Measurements from ENCODE around the gene ZNF296. TPM values are rescaled to one million over a fixed set of nuclear protein-coding genes. Genes with fewer than 3 reads are reported as not detected.

ZNF296 gene
- total RNA-seq, 2 experiments from 2014 or later = 4.8 TPM

GRCh38 chr19:45038931-45039893 is 37.1 kb downstream of the ZNF296 start, which contains the start of gene CLASRP:
Gene CLASRP (plus strand): TSS chr19:45039045. CDS start chr19:45040213, 1,168 bp downstream.
- no peaks in the 10 kb centered on the region for H3K27me3 Mint-ChIP-seq
- H3K4me3 Mint-ChIP-seq = peak within 1 kb of the TSS; percentile 96
- DNase-seq = peak; percentile 93
- POLR2A ChIA-PET = interaction anchor here (0.6 to 2.3 kb wide), 17 partner anchors 8 to 269 kb away, joined by 3 to 17 read pairs (median 4); partner anchors contain the start of genes BLOC1S3, CLPTM1, PPP1R37 and RELB
- ATAC-seq (ENCODE audit: low read depth) = peak; percentile 92
- peaks cover 27% of the 10 kb centered on the region for H3K36me3 Mint-ChIP-seq
- peaks cover 25% of the 10 kb centered on the region for H3K4me1 Mint-ChIP-seq
- peak within 1 kb of the TSS; percentile 97 for H3K27ac Mint-ChIP-seq
- no peaks in the 10 kb centered on the region for H3K9me3 Mint-ChIP-seq

- Mint-ChIP-seq H3K36me3 (peaks cover 31% of the 10 kb centered on the region), H3K4me3 (peak overlapping the region; percentile 96), H3K27me3 (no peaks in the 10 kb centered on the region), H3K27ac (peak overlapping the region; percentile 61), H3K4me1 (peaks cover 26% of the 10 kb centered on the region), H3K9me3 (no peaks in the 10 kb centered on the region)
- ATAC-seq (ENCODE audit: low read depth) (no peak), DNase-seq (no peak)
- POLR2A ChIA-PET = interaction anchor here (2.0 to 2.3 kb wide), 3 partner anchors 54 to 141 kb away, joined by 5 to 17 read pairs (median 12); partner anchors contain the start of genes BLOC1S3, CLPTM1, PPP1R37 and TRAPPC6A
These were observed 38.7 kb downstream of the ZNF296 start for GRCh38 chr19:45037393-45038169.

GRCh38 chr19:45035755-45036154 is 40.5 kb downstream of the ZNF296 start:
- no peak overlapping the region for H3K4me3 Mint-ChIP-seq
- no peaks in the 10 kb centered on the region for H3K9me3 Mint-ChIP-seq
- peaks cover 26% of the 10 kb centered on the region for H3K36me3 Mint-ChIP-seq
- POLR2A ChIA-PET = no interaction called here
- no peak overlapping the region for H3K27ac Mint-ChIP-seq
- H3K4me1 Mint-ChIP-seq = peaks cover 17% of the 10 kb centered on the region
- DNase-seq (no peak), ATAC-seq (ENCODE audit: low read depth) (no peak)
- no peaks in the 10 kb centered on the region for H3K27me3 Mint-ChIP-seq

- ATAC-seq (ENCODE audit: low read depth) = no peak
- POLR2A ChIA-PET = no interaction called here
- no peaks in the 10 kb centered on the region for H3K9me3 Mint-ChIP-seq
These were observed 43.9 kb downstream of the ZNF296 start for GRCh38 chr19:45032421-45032820.

GRCh38 chr19:45030825-45031224 is 45.5 kb downstream of the ZNF296 start:
- peaks cover 2% of the 10 kb centered on the region for H3K4me1 Mint-ChIP-seq
- POLR2A ChIA-PET = no interaction called here
- ATAC-seq (ENCODE audit: low read depth) = no peak
- no peak overlapping the region for H3K27ac Mint-ChIP-seq
- H3K27me3 Mint-ChIP-seq = no peaks in the 10 kb centered on the region
- no peaks in the 10 kb centered on the region for H3K9me3 Mint-ChIP-seq
- no peak for DNase-seq
- H3K4me3 Mint-ChIP-seq = no peak overlapping the region
- peaks cover 21% of the 10 kb centered on the region for H3K36me3 Mint-ChIP-seq

More at GRCh38 chr19:45032421-45032820, 43.9 kb downstream of the ZNF296 start:
- peaks cover 21% of the 10 kb centered on the region for H3K36me3 Mint-ChIP-seq
- H3K4me1 Mint-ChIP-seq = peaks cover 2% of the 10 kb centered on the region
- H3K27ac Mint-ChIP-seq = no peak overlapping the region
- DNase-seq = no peak
- H3K27me3 Mint-ChIP-seq = no peaks in the 10 kb centered on the region
- no peak overlapping the region for H3K4me3 Mint-ChIP-seq

GRCh38 chr19:45027371-45027770 is 48.9 kb downstream of the ZNF296 start:
- Mint-ChIP-seq H3K9me3 (no peaks in the 10 kb centered on the region), H3K36me3 (peaks cover 8% of the 10 kb centered on the region), H3K4me3 (no peak overlapping the region), H3K27ac (no peak overlapping the region), H3K4me1 (no peaks in the 10 kb centered on the region), H3K27me3 (no peaks in the 10 kb centered on the region)
- POLR2A ChIA-PET = interaction anchor here (3.0 kb wide), 1 partner anchor 12 kb away, joined by 10 read pairs; the partner anchor contains the start of gene CLASRP
- DNase-seq (no peak), ATAC-seq (ENCODE audit: low read depth) (no peak)

GRCh38 chr19:45025264-45025663 is 51.0 kb downstream of the ZNF296 start:
- POLR2A ChIA-PET = no interaction called here
- Mint-ChIP-seq H3K4me1 (no peaks in the 10 kb centered on the region), H3K36me3 (no peaks in the 10 kb centered on the region), H3K27me3 (no peaks in the 10 kb centered on the region), H3K9me3 (no peaks in the 10 kb centered on the region), H3K27ac (no peak overlapping the region), H3K4me3 (no peak overlapping the region)
- ATAC-seq (ENCODE audit: low read depth) (no peak), DNase-seq (no peak)

- POLR2A ChIA-PET = interaction anchor here (0.7 kb wide), 1 partner anchor 483 kb away, joined by 4 read pairs; no protein-coding TSS in a partner anchor
- Mint-ChIP-seq H3K27ac (no peak overlapping the region), H3K4me3 (no peak overlapping the region), H3K36me3 (no peaks in the 10 kb centered on the region), H3K4me1 (no peaks in the 10 kb centered on the region), H3K27me3 (no peaks in the 10 kb centered on the region), H3K9me3 (no peaks in the 10 kb centered on the region)
- ATAC-seq (ENCODE audit: low read depth) (no peak), DNase-seq (no peak)
These were observed 53.2 kb downstream of the ZNF296 start for GRCh38 chr19:45023048-45023447.

GRCh38 chr19:45021971-45022370 is 54.3 kb downstream of the ZNF296 start:
- POLR2A ChIA-PET = no interaction called here

More at GRCh38 chr19:45021971-45022370, 54.3 kb downstream of the ZNF296 start:
- H3K27ac Mint-ChIP-seq = no peak overlapping the region
- no peak for DNase-seq
- no peaks in the 10 kb centered on the region for H3K9me3 Mint-ChIP-seq
- no peak for ATAC-seq (ENCODE audit: low read depth)
- no peaks in the 10 kb centered on the region for H3K27me3 Mint-ChIP-seq
- no peak overlapping the region for H3K4me3 Mint-ChIP-seq
- H3K36me3 Mint-ChIP-seq = no peaks in the 10 kb centered on the region
- peaks cover 2% of the 10 kb centered on the region for H3K4me1 Mint-ChIP-seq

Other genes starting within 250 kb of the ZNF296 start
- 1 to 10 TPM; 1.9 to 2.4 TPM for gene NECTIN2, start 230.2 kb downstream of the ZNF296 start, total RNA-seq
- gene TOMM40, start 185.2 kb downstream of the ZNF296 start, total RNA-seq = 10 to 100 TPM; 50.3 to 53.5 TPM
- 10 to 100 TPM; 10.5 to 12.9 TPM for gene APOE, start 170.7 kb downstream of the ZNF296 start, total RNA-seq
- 10 to 100 TPM; 11.6 to 12.7 TPM for gene APOC1, start 161.9 kb downstream of the ZNF296 start, total RNA-seq
- not detected for gene APOC4, start 134.2 kb downstream of the ZNF296 start, total RNA-seq
- not detected for gene APOC2, start 130.4 kb downstream of the ZNF296 start, total RNA-seq
- 10 to 100 TPM; 63.8 to 65.3 TPM for gene CLPTM1, start 121.1 kb downstream of the ZNF296 start, total RNA-seq
- 10 to 100 TPM; 20.8 to 24.2 TPM for gene RELB, start 75.0 kb downstream of the ZNF296 start, total RNA-seq
- gene CLASRP, start 37.4 kb downstream of the ZNF296 start, total RNA-seq = 100 to 1,000 TPM; 128 to 129 TPM
- 10 to 100 TPM; 24.8 to 26.2 TPM for gene GEMIN7, start 2.8 kb upstream of the ZNF296 start, total RNA-seq
- gene PPP1R37, start 16.7 kb upstream of the ZNF296 start, total RNA-seq = 10 to 100 TPM; 29.5 to 31.9 TPM
- gene NKPD1, start 84.5 kb upstream of the ZNF296 start, total RNA-seq = under 1 TPM; 0.31 to 0.47 TPM
- 10 to 100 TPM; 61.1 to 63.6 TPM for gene TRAPPC6A, start 101.8 kb upstream of the ZNF296 start, total RNA-seq
- gene BLOC1S3, start 102.3 kb upstream of the ZNF296 start, total RNA-seq = 10 to 100 TPM; 21.9 to 22.8 TPM
- gene EXOC3L2, start 168.9 kb upstream of the ZNF296 start, total RNA-seq = not detected
- 10 to 100 TPM; 24.8 to 26.1 TPM for gene MARK4, start 174.8 kb upstream of the ZNF296 start, total RNA-seq
- not detected for gene CKM, start 246.4 kb upstream of the ZNF296 start, total RNA-seq

Data from activated naive CD8-positive, alpha-beta T cell treated with anti-CD3 and anti-CD28 coated beads, Interleukin-2, amount 10 ng/mL, durations not matched to agents 7 days and 5 days (primary cell).